Islet of Langerhans (tissue), 1 donor: ENCODE results near the gene HLCS.
"Not testable (repeated sequence)": the region's sequence is repeated elsewhere in the genome, so short reads cannot be mapped to it uniquely, and the experiment has no call there.

ENCODE experiments used
- FAIRE-seq: peaks from one replicate; lab custom pipeline; 2011; peaks lifted over from hg19 to GRCh38; lab: Jason Lieb, UNC

The HLCS gene

GRCh38 chr21:36847189-36847588 lies 119.3 kb downstream of the HLCS start:
- peak; percentile 49 for FAIRE-seq

GRCh38 chr21:36846631-36847030 lies 119.8 kb downstream of the HLCS start:
- FAIRE-seq: no peak

DNA sequence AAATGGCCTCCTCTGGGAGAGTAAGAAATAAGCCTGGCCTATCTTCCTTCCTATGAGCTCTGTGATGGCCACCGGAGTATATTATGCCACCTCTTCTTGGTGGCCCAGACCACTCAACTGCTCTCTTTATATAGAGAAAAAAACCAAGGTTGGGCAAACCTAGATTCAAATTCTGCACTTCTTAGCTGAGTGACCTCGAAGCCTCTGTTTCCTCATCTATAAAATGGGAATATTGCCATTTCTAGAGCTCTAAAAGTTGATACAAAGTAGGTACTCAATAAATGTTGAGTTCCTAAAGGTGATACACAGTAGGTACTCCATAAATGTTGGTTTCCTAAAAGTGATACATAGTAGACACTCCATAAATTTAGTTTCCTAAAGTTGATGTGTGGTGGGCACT lies 120.7 kb downstream of the HLCS start:
- no peak for FAIRE-seq

GRCh38 chr21:36845070-36845469 lies 121.4 kb downstream of the HLCS start:
- no peak for FAIRE-seq

DNA sequence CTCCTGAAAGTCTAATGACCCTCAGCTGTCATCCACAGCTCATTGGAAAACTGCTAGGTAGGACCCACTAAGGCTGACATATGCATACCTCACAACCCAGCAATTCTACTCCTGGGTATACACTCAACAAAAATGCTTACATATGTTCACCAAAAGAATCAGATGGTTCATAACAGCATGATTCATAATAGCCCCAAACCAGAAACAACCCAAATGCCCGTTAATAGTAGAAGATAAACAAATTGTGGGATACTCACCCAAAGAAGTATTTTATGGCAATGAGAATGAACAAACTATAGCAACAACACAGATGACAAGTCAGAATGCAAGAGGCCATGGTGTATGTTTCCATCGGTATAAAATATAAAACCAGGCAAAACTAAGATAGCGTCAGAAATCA lies 124.6 kb downstream of the HLCS start:
- FAIRE-seq: no peak

GRCh38 chr21:36839735-36840134 lies 126.7 kb downstream of the HLCS start:
- no peak for FAIRE-seq

- peak; percentile 87 for FAIRE-seq
Measured at GRCh38 chr21:36839123-36839522, 127.3 kb downstream of the HLCS start.

GRCh38 chr21:36835383-36835795 lies 131.1 kb downstream of the HLCS start:
- FAIRE-seq: no peak

DNA sequence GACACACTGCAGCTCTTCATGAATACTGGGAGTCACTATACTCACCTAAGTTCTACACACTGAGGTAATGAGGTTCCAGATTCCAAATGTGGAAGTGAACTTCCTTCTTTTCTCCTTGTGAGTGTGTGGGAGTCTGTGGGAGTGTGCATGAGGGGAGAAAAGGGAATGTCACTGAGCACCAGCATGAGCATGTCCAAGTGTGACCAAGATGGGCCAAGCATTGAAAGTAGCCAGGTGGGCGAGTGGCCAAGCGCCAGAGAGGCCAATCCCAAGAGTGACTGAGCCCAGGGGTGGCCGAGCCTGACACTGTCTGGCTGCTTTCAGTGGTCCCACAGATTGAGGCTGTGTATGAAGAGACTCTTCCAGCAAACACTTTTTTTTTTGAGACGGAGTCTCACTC lies 132.3 kb downstream of the HLCS start:
- FAIRE-seq: no peak

- FAIRE-seq: no peak
Measured at GRCh38 chr21:36830100-36830499, 136.4 kb downstream of the HLCS start.

DNA sequence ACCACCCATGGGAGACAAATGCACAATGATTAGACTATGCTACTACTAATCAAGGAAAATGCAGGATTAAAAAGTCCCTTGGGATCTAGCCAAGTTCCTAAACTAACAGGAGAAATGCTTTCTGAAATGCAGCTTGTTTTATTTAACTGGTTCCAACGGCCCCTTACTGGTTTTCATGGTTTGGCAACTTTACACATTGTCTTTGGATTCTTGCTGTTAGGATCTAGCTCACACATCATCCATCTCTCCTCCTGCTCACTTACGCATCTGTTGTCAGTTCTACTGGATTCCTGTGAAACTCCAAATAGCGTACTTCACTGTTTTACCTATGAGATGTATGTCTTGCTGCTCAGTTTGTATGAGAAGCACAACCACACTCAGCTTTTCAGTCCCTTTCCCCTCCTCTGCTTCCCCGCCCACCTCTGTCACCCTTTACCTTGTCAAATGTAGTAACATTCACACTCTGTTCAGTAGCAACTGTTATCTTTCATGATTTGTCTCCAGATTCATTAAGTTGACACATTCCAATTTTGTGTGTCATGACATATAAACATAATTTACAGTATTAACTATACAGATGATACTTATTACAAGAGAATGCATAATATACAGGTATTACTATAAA lies 137.5 kb downstream of the HLCS start:
- FAIRE-seq: no peak

DNA sequence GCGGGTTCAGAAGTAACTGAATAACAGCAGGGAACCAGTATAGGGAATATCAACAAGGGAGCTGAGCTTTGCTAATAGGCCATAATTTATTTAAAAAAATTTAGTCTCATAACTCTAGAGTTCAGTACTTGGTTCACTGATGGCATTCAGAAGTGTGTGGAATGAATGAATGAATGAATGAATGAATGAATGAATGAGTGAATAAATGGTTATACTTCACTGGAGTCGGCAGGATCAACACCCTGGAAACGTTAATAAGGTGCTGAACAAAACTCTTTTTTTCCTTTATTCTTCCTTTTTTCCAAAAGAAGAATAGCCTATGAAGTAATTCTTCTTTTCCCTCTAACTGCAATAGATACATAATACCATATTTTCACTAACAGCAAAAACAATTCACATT lies 138.3 kb downstream of the HLCS start:
- FAIRE-seq: no peak

GRCh38 chr21:36825658-36826057 lies 140.8 kb downstream of the HLCS start:
- FAIRE-seq: no peak

DNA sequence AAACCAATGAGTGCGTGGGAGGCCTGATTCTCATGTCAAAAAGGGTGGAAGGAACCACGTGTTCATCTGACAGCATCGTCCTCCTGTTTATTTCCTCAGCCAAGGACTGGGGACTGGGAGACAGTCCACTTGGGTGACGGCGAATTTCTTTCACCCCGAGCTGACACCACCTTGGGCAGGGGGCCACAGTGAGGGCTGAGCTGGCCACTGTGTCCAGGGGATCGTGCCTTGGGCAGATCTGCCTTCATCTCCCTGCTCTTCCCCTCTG lies 145.5 kb downstream of the HLCS start:
- FAIRE-seq: no peak

DNA sequence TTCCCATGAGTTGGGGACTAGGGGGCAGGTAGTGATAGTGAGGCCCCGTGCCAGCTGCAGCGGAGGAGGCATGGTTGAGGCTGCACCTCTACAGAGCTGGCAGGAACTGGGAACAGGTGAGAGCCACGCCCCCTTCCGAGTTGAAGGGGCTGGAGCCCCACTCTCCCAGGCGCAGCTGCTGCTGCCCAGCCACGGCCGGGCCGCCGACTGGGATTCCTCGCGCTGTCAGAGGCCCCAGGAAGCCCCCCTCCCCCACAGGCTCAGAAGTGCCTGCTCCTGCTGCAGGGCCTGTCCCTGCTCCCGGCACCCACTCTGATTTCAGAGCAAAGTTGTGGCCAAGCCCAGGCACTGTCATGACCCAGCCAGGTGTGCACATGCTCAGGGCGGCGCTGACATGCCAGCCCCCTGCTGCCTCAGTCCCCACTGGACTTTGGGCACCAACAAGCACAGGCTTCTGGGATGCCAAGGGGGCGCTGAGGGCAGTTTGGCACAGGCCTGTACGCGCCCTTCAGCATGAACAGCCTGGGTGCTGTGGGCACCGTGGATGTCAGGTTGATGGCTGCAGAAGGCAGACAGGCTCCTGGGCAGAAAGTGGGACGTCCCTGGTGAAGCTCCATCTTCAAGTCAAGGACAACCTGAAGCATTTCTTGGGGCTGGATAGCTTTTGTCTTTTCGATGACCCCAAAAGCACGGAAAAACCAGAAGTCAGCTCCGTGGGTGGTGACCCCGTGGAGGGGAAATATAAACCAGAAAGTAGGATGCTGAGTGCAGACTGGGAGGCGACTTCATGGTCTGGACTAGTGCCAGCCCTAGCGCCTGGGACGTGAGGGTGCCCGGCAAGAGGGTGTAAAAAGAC lies 146.1 kb downstream of the HLCS start:
- FAIRE-seq: no peak

DNA sequence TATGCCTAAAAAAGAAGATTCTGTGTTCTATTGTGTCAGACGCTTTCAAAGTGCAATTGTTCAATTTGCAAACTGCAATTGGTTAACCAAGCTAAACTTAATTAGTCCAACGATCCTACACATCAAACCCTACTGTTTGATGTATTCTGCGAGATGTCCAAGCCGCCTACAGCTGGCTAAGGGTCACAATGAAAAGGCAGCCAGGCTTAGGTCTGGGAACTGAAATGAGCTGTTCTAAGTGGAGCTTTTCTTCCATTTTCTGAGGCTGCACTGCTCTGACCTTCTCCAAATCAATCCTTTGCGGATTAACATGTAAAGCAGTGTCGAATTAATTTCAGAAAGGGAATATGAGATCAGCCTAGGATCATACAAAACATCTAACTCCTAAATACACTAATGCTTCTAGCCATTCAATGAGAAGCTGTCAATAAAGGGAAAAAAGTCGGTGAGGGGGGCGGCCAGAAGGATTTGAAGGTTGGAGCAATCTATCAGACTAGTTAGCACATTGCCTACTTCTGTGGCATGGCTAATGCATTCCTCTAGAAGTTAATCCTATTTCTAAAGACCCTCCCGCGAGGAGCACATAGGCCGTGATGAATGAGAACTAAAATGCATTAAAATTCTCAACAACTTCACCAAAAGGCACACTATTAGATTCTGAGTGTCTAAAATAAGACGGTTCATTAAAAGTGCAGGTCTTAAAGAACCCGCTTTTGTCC lies 148.6 kb downstream of the HLCS start:
- FAIRE-seq: no peak

GRCh38 chr21:36816561-36817130 lies 149.8 kb downstream of the HLCS start:
- no peak for FAIRE-seq

DNA sequence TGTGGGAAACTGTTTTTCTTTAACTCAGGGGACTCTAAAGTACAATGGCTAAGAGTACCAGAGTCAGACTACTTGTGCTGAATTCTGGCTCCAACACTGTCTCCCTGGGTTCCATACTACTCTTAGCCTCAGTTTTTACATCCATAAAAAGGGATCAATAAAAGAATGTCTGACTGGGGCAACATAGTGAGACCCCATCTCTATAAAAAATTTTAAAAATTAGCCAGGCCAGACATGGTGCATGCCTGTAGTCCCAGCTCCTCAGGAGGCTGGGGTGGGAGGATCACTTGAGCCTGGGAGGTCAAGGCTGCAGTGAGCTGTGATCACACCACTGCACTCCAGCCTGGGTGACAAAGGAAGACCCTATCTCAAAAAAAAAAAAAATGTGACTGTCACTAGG lies 150.4 kb downstream of the HLCS start:
- FAIRE-seq: not testable (repeated sequence)

GRCh38 chr21:36815284-36815683 lies 151.2 kb downstream of the HLCS start:
- no peak for FAIRE-seq

DNA sequence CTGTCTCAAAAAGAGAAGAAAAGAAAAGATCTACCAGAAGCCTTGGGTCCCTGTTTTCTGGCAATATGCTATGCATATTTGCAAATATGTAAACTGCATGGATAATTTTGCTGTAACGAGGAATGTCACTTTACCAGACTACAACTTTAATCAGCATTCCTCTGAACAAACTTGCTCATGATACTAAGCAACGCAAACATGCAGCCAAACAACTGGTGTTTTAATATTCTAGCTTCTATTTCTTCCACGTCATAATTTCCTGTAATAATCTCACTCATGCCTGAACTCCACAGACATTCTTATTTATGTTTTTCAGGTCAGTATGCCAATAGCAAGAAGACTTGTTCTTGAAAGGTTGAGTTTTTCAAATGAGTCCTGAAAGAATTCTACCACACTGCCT lies 153.4 kb downstream of the HLCS start:
- FAIRE-seq: no peak

DNA sequence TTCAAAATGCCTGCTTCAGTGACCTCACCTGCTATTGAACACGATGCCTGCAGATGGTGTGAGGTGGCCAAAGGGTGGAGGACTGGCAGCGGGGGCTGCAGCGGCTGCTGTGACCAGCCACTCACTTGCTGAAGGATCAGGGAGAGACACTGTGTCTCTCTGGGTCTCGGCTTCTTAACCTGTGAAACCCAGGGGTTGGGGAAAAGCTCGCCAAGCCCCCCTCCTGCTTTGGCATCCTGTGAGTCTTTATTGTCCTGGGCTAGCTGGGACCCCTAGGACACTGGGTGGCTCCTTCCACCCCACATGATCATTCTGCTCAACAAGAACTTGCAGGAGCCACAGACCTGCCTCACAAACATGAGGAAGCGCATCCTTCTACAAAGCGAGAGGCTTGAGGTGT lies 154.7 kb downstream of the HLCS start:
- FAIRE-seq: no peak

GRCh38 chr21:36810443-36810842 lies 156.0 kb downstream of the HLCS start:
- FAIRE-seq: no peak

DNA sequence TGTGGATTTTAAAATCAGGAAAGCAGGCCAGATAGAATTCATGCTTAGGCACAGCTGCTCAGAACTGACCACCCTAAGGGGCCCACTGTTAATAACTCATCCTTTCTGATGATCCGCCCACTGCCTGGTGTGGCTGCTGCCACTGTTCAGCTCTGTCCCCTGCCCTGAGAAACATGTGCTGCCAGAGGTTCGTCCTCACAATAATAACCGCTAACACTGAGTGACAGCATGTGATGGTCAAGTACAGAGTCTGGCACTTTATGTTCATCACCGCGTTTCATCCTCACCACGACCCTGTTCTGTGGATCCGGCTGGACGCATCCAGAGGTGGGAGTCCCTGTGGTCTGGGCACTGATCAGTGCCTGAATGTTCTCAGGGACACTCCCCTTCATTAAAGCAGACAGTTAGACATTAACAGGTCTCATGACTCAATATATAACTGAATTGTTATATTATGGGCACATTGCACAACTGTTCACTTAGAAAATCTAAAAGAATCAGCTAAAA lies 159.0 kb downstream of the HLCS start:
- FAIRE-seq: no peak
